Thoracic aorta (tissue), 2 donors: ENCODE measurements around the gene KLHL36. TPM values are rescaled to one million over a fixed set of nuclear protein-coding genes. Genes with fewer than 3 reads are reported as not detected.

Source experiments
- ATAC-seq: fragments of 150-250 bp; one replicate; pipeline ENCODE4 v1.8.0; 2017; ENCODE audit warnings: low read depth; ENCODE audit not compliant: insufficient number of reproducible peaks, low FRiP score
- DNase-seq: peaks from one replicate; pipeline ENCODE4 v3.0.0-alpha.2; 2020; ENCODE audit warnings: low spot score
- H3K27ac ChIP-seq, 2 donors: fragments of 200-600 bp; sonication (generic); 1 replicate in 1 of 2; 2 replicates in 1 of 2; pipeline ENCODE4 v1.5.1; 2016; ENCODE audit warnings: mild to moderate bottlenecking in 2 of 2, moderate library complexity in 2 of 2
- H3K27me3 ChIP-seq: fragments of 200-600 bp; sonication (generic); replicated peaks from 2 replicates; pipeline ENCODE4 v1.6.0; 2016; ENCODE audit warnings: mild to moderate bottlenecking; ENCODE audit not compliant: insufficient read depth
- H3K36me3 ChIP-seq: fragments of 200-600 bp; sonication (generic); one replicate; pipeline ENCODE4 v1.5.1; 2016
- H3K4me1 ChIP-seq, 2 donors: fragments of 200-600 bp; sonication (generic); 1 replicate in 1 of 2; 2 replicates in 1 of 2; pipeline versions ENCODE4 v1.5.1 to v1.6.0; 2016; ENCODE audit warnings: low read depth in 2 of 2, mild to moderate bottlenecking in 1 of 2; ENCODE audit not compliant: control insufficient read depth in 1 of 2
- H3K4me3 ChIP-seq: fragments of 200-600 bp; sonication (generic); 2 replicates; pipeline ENCODE4 v1.5.1; 2016; ENCODE audit warnings: mild to moderate bottlenecking
- H3K9me3 ChIP-seq: fragments of 200-600 bp; sonication (generic); 2 replicates; pipeline ENCODE4 v1.5.1; 2016
- CTCF ChIP-seq: fragments of 200-600 bp; sonication (generic); IDR thresholded peaks from one replicate; pipeline ENCODE4 v1.5.1; 2019; ENCODE audit warnings: antibody characterized with exemption
- total RNA-seq, 2 donors: library from RNA; depleted of rRNA; stranded (reverse); fragments of >200 nt; gene quantifications; one replicate each; pipeline versions ENCODE4 v1.1.0 to v1.2.3, GENCODE V29; 2016

Gene KLHL36
- total RNA-seq, 2 donors from 2014 or later, result 63.9 to 79.7 TPM

- no peak for TF ChIP-seq CTCF
- Histone ChIP-seq H3K4me3 (no peak overlapping the region), H3K9me3 (no peaks in the 10 kb centered on the region), H3K27ac (no peak overlapping the region), H3K27me3 (no peaks in the 10 kb centered on the region), H3K36me3 (no peaks in the 10 kb centered on the region), H3K4me1 (no peaks in the 10 kb centered on the region)
- no peak for ATAC-seq
- DNase-seq, result no peak
Observed at GRCh38 chr16:84678541-84678940, 30.2 kb downstream of the KLHL36 start.

- Histone ChIP-seq H3K4me3 (no peak overlapping the region), H3K4me1 (no peaks in the 10 kb centered on the region), H3K36me3 (no peaks in the 10 kb centered on the region), H3K27ac (no peak overlapping the region), H3K27me3 (no peaks in the 10 kb centered on the region), H3K9me3 (no peaks in the 10 kb centered on the region)
- ATAC-seq, result no peak
- DNase-seq, result no peak
- no peak for TF ChIP-seq CTCF
Observed at GRCh38 chr16:84680165-84680842, 32.0 kb downstream of the KLHL36 start.

GRCh38 chr16:84680843-84681629 lies 32.7 kb downstream of the KLHL36 start:
- DNase-seq (no peak), ATAC-seq (no peak)

GRCh38 chr16:84683691-84684591 lies 35.6 kb downstream of the KLHL36 start:
- no peaks in the 10 kb centered on the region for H3K4me1 ChIP-seq
- DNase-seq (no peak), ATAC-seq (no peak)
- no peaks in the 10 kb centered on the region for H3K36me3 ChIP-seq
- H3K27me3 ChIP-seq, result no peaks in the 10 kb centered on the region
- no peaks in the 10 kb centered on the region for H3K9me3 ChIP-seq
- no peak overlapping the region for H3K27ac ChIP-seq
- no peak overlapping the region for H3K4me3 ChIP-seq
- TF ChIP-seq CTCF, result no peak

More at GRCh38 chr16:84680843-84681629, 32.7 kb downstream of the KLHL36 start:
- Histone ChIP-seq H3K36me3 (no peaks in the 10 kb centered on the region), H3K27ac (no peak overlapping the region), H3K4me3 (no peak overlapping the region), H3K27me3 (no peaks in the 10 kb centered on the region), H3K9me3 (no peaks in the 10 kb centered on the region), H3K4me1 (no peaks in the 10 kb centered on the region)
- no peak for TF ChIP-seq CTCF

- Histone ChIP-seq H3K27me3 (no peaks in the 10 kb centered on the region), H3K4me3 (no peak overlapping the region), H3K27ac (no peak overlapping the region), H3K9me3 (no peaks in the 10 kb centered on the region), H3K4me1 (no peaks in the 10 kb centered on the region), H3K36me3 (no peaks in the 10 kb centered on the region)
- no peak for DNase-seq
- TF ChIP-seq CTCF, result no peak
- ATAC-seq, result no peak
Observed at GRCh38 chr16:84684592-84684965, 36.3 kb downstream of the KLHL36 start.
